ENCODE measurements around the gene SFT2D1.
"Not testable (repeated sequence)": the region's sequence is repeated elsewhere in the genome, so short reads cannot be mapped to it uniquely, and the experiment has no call there.

Gene SFT2D1

DNA sequence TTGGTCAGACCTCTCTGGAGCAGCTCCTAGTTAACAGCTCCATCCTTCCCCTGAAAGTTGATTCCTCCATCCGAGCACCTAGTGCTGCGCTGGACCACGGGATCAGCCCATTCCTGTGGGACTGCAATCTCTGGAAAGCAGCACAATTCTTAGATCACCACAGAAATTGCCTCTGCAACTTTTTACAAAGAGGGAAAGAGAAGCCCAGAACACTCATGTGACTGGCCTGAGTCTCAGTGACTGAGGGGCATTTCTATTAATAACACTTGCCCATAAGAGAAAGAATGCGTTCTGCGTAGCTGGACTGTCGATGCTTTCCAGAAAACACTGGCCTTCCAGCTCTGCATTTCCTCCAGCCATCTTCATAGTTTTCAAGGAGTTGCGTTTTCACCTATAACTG, 22.1 kb upstream of the SFT2D1 start:
- no peak for DNase-seq (ENCODE audit: low read depth in 2 of 2)

DNA sequence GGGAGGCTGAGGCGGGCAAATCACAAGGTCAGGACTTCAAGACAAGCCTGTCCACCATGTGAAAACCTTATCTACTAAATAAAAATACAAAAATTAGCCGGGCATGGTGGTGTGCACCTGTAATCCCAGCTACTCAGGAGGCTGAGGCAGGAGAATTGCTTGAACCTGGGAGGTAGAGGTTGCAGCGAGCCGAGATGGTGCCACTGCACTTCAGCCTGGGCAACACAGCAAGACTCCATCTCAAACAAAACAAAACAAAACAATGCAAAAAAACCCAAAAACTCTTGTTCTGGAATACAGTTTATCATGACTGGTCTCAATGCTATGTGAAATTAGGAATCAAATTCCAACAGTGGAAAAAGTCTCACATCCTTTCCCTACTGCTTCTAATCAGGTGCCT, 20.1 kb upstream of the SFT2D1 start:
- not testable (repeated sequence) for DNase-seq (ENCODE audit: low read depth in 2 of 2)

DNA sequence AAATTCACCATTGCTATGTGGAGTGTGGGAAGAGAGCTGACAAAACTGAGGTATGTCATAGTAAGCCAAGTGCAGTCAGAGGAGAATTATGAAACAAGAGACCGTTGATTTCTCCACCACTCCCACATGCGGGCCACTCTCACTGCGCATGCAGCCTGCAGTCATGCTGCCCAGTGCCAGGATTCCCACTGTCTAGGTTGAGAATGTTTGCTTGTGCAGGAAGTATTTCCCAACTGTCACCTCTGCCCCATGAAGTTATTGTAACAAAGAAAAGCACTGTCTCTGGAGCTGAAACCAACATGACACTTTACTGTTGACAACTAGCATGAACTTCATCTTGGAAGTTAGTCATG, 18.7 kb upstream of the SFT2D1 start:
- DNase-seq (ENCODE audit: low read depth in 2 of 2): no peak

DNA sequence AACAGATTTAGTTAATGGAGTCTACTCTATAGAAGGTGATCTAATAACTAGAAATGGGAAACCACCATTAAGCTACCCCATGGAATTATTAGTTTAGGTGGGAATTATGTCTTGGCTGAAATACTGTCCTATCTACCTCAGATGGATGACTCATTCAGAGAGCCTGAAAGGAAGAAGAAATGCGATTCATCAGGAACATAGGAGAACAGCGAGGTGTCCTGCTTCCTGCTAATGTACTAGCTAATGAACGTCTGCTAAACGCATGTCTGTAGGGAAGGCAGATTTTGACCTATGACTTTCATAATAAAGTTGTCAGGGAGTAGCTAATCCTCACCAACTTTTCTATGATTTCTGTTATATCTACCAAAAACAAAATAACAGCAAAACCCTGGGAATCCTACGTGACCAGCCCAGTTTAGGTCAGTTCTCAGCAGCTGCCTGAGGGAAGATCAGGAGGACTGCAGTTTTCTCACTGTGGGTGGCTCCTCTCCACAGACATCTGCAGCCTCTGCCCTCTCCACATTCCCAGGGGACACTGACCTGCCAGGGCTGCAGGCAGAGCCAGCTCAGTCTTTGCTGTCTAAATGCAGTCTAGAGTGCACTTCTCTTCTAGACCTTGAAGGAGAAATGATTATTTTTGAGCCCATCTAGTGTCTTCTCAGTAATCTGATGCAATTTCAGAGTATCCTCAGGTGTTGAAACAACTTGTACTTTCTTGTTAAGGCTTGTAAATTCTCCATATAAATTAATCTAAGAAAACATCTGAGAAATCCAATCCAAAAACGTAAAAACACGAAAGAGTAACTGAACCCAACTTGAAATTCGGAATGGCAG, 18.1 kb upstream of the SFT2D1 start:
- no peak for DNase-seq (ENCODE audit: low read depth in 2 of 2)

DNA sequence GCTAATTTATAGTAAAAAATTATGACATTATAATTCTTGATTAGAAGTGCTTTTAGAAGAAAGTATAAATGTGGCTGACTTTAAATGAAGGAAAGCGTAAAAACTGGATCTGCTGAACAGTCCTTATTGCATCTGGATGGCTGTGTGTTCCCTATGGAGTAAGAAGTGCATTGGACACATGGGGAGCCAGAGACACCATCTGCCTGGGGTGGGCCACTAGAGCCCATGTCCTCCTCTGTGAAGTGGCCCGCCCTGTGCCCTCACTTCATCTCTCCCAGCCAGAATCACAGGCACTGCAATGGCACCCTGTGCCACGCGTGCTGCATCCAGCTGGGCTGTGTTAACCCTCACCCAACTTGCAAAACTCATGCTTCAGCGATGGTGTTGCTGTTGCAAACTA, 13.2 kb upstream of the SFT2D1 start:
- DNase-seq (ENCODE audit: low read depth in 2 of 2): no peak

DNA sequence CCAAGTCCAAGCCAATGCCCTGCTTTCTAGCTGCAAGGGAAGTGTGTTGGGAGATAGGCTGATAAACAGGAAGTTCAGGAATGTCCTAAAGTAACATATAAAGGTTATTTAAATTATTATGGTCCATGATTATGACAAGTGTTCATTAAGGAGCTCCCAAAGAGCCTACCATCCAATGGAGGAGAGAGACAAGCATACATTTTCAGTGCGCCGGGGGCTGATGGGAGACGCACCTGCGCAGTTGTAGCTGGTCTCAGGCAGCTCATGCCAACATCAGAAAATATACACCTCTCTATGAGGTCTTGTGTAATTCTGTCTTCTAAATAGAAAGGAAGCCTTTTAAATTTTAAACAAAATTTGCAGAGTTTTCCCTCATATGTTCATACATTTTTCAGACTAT, 12.6 kb upstream of the SFT2D1 start:
- DNase-seq (ENCODE audit: low read depth in 2 of 2): no peak

DNA sequence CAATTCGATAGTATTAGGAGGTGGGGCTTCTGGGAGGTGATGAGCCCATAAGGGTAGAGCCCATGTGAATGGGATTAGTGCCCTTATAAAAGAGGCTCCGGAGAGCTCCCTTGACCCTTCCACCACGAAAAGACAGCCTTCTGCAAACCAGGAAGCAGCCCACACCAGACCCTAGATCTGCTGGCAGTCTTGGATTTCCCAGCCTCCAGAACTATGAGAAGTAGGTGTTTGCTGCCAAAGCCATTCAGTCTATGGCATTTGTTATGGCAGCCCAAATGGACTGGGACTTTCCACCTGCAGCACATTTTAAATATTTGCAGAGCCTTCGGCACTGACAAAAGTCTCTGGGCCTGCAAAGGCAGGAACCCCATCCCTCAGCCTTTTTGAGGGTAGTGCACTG, 11.8 kb upstream of the SFT2D1 start:
- DNase-seq (ENCODE audit: low read depth in 2 of 2): no peak

DNA sequence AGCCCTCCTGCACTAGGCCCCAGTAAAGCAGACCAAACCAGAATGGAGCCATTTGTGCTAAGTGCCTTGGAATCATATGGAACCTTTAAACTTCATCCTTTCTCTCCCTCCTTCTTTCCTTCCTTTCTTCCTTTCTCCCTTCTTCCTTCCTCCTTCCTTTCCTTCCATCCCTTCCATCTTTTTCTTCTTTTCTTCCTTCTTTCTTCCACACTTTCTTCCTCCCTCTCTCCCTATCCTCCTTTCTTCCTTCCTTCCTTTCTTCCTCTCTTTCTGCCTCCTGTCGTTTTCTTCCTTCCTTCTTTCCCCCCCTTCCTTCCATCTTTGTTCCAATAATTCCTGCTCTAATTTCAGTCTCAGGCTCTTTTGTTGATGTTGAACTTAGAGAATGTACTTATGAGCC, 11.2 kb upstream of the SFT2D1 start:
- no peak for DNase-seq (ENCODE audit: low read depth in 2 of 2)

DNA sequence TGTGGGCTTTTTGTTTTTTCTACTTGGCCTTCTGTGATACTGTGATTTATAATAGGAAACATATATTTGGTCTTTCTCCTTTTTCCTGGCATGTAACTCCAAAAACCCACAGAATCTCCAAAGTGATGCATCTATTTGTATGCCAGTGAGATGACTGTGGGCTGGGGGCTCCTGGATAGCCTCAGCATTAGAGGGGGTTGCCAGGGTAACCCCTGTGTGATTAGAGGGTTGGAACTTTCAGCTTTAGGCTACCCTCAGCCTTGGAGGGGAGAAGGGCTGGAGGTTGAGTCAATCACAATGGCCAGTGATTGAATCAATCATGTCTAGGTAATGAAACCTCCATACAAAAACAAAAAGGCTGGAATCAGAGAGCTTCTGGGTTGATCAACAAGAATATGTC, 10.6 kb upstream of the SFT2D1 start:
- no peak for DNase-seq (ENCODE audit: low read depth in 2 of 2)

DNA sequence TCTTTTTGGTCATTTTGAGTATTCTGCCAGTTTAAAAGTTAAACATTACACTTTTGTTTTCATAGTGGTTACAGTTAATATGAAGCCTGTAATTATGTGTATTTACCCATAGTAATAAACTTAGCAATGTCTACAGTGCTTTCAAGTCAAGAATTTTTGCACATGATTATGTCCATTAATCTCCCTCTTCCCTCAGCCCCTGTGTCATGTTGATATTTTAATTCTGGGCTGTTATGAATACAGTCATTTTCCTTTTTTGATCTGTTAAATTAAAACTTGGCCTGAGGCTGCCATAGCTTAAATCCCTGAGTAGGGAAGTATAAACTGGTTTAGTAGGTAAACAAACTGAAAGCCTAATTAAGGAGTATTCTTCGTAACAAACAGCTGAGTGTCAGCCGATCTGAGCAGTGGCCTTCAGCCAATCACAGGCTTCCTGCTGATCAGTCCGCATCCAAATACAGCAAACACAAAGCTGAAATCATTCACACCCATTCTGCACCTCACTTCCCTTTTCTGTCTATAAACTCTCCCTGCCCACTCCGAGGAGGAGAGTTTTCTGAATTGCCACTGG, 9.5 kb upstream of the SFT2D1 start:
- no peak for DNase-seq (ENCODE audit: low read depth in 2 of 2)

DNA sequence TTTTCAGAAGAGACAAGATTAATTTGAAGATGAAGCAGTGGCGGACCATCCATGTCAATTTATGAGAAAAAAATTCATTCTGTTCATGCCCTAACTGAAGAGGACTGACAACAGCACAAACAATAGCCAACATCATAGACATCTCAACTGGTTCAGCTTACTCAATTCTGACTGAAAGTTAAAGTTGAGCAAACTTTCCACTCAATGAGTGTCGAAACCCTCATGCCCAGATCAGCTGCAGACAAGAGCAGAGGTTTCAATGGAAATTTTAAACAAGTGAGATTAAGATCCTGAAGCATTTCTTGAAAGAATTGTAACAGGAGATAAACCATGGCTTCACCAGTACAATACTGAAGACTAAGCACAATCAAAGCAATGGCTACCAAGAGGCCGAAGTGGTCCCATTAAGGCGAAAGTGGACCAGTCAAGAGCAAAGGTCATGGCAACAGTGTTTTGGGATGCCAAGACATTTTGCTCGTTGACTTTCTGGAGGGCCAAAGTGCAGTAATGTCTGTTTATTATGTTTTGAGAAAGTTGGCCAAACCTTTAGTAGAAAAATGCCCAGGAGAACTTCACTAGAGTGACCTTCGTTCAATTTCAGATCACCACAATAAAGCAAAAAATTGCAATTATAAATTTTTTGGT, 6.1 kb upstream of the SFT2D1 start:
- DNase-seq (ENCODE audit: low read depth in 2 of 2): no peak

DNA sequence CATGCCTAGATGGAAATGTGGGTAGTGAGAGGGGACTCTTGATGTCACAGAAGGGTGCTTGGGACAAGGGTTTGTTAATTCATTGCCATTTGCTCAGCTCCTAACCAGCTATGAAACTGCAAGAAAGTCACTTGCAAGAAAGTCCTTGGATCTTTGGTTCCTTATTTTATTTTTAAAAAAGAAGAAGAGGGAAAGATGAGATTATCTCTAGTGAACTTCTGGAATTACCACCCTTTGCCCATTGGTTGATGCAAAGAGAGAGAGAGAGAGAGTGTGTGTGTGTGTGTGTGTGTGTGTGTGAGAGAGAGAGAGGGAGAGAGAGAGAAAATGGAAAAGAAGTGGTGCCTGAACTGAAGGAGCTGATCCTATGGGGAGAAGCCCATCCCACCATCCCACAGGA, 4.6 kb upstream of the SFT2D1 start:
- DNase-seq (ENCODE audit: low read depth in 2 of 2): no peak

DNA sequence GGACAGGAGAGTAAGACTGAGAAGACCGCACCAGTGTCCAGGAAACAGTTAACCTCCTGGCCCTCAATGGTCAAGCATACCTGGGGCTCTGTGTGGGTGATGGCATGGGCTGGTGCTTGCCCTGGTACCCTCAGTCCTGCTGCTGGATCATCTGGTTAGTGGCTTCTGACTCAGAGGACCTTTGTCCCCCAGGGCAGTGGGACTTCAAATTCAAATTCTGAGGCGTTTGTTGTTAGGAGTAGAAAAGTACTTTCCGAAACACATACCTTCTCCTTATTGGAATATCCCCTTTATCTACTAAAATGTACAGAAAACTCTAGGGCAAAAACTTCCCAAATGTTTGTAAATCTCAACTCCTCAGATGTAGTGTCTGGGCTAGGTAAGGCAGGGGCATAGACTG, 4.1 kb upstream of the SFT2D1 start:
- no peak for DNase-seq (ENCODE audit: low read depth in 2 of 2)

DNA sequence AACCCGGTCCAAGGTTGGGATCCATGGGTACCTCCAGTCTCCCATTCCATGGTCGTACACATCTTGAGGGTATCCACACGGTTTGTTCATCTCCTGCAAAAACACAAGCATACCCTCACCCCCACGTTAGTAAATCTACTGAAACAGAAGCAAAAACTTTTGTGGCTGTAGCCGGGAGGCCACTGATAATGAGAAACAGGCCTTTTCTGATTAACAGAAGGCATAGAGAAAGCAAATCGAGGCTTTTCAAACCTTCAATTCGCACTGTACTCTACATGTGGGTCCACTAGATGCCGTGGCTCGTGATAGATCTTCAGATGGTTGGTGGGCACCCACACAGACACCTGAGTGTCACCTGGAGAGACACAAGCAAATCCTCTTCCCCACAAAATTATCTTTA, 3.3 kb upstream of the SFT2D1 start:
- not testable (repeated sequence) for DNase-seq (ENCODE audit: low read depth in 2 of 2)

DNA sequence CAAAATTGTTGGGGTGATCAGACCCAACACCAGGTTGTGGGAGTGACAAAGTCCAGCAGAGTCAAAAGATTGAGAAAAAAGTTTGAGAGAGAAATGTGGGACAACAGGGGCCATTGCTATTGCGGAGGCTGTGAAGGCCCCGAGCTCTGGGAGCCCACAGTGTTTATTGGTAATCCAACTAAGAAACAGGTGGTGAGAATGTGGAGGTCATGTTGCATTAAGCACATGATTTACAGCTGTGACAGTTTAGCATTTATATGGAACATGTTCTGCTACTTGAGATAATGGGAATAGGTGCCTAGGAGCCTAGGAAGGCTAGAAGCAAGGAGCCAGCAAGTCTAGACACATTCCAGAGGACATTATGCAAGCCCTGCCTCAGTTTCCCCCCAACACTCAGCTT, 2.6 kb upstream of the SFT2D1 start:
- not testable (repeated sequence) for DNase-seq (ENCODE audit: low read depth in 2 of 2)

DNA sequence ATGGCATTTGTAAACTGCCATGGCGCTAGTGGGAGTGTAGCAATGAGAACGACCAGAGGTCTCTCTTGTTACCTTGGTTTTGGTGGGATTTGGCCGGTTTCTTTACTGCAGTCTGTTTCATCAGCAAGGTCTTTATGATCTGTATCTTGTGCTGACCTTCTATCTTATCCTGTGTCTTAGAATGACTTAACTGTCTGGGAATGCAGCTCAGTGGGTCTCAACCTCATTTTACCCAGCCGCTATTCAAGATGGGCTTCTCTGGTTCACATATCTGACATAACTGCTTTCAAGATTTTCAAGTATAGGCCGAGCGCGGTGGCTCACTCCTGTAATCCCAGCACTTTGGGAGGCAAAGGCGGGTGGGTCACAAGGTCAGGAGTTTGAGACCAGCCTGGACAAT, 1.9 kb upstream of the SFT2D1 start:
- DNase-seq (ENCODE audit: low read depth in 2 of 2): no peak

DNA sequence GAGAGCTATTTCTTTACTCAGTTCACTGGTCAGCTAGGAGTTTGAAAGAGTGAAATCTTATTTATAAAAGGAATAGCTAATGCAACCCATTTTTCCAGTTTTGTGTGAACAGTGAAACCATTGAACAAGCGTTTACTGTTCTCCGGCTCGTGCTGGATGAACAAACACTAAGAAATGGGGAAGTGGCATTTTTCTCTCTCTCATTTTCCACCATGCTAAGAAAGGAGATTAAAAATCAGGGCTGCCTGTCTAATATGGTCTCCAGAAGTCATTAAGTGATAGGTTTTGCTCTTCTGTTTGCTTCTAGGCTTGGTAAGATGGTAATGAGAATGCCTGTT, 774 bp upstream of the SFT2D1 start:
- DNase-seq (ENCODE audit: low read depth in 2 of 2): no peak

DNA sequence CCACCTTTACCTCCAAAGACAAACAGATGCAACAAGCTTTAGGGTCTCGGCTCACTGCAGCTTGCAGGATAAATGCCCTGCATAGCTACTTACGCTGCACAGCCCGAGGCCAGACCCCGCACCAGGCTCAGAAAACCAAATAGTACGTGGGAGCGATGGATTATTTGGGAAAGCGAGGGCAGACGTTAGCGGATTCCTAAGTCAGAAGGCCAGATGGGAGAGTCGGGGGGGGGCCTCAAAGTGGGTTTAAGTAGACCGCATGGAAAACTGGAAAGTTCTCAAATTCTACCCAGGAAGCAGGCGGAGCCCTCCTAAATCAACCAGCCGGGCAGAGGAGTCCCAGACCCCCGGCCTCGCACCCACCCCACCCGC, 382 bp downstream of the SFT2D1 start:
- DNase-seq (ENCODE audit: low read depth in 2 of 2): no peak

DNA sequence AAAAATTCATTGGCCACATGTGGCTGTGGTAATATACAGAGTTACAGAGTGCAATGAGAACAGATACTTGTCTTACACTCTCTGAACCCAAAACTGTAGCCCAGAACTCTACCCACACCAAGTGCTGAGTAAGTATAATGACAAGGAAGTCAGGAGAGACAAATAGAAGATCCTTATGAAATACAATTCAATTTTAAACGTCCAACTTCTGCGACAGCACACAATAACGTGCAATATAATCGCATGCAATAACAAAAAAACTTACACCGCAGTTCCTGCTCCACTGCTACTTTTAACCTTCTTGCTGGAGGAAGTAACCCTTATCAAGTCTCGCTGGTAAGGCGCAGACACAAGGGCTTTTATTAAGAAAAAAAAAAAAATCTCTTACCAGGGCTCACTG, 881 bp downstream of the SFT2D1 start:
- DNase-seq (ENCODE audit: low read depth in 2 of 2): no peak

DNA sequence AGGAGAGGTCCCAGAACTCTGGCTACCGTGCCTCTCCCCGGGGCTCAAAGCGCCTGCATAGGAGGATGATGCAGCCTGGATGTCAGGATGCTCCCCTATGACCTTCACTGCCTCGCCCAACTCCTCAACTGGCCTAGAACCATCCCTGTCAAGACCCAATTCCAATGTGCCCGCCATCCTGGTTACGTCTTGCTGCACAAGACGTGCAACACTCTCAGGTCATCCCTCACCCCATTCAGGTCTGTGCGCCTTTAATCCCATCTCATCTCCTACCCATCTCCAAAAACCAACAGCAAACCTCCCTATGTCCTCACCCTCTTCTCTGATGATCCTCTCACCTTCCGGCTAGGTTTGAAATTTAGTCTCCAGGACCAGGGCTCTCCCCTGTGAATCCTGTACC, 3.5 kb downstream of the SFT2D1 start:
- DNase-seq (ENCODE audit: low read depth in 2 of 2): no peak

DNA sequence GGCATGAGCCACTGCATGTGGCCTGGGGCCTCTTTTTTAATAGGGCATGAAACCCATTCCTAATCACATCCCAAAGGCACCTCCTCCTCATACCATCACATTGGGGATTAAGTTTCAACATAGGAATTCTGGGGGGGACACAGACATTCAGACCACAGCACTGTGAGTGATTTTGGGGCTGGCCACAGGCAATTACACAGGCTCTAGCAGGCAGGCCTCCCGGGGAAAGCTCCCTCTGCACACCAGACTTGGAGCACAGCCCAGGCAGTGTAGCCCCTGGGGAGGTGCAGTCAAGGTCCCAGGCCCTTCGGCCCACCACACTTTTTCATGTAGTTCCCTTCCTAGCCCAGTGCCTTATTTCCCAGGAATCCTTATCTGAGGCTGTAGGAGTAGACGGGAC, 5.5 kb downstream of the SFT2D1 start:
- DNase-seq (ENCODE audit: low read depth in 2 of 2): no peak

DNA sequence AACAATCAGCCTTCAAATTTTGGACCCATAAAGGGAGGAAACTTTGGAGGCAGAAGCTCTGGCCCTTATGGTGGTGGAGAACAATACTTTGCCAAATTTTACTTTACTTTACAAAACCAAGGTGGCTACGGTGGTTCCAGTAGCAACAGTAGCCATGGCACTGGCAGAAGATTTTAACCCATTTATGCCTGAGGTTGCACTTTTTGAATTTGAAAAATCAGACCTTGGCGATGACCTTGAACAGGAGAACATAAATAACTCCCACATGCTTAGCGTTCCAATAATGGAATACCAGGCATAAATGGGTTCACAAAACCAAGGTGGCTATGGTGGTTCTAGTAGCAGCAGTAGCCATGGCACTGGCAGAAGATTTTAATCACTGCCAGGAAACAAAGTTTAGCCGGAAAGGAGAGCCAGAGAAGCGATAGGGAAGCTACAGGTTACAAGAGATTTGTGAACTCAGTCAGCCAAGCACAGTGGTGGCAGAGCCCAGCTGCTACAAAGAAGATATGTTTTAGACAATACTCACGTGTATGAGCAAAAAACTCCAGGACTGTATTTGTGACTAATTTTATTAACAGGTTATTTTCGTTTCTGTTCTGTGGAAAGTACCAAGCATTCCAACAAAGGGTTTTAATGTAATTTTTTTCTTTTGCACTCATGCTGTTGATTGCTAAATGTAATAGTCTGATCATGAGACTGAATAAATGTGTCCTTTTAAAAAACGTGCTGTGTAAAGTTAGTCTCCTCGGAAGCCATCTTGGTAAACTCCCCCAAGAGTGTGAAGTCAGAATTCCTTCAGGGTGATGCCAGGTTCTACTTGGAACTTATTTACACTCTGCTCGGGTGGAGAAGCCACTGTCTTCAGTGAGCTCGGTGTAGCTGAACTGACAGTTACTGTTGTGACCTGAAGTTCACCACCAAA, 6.7 kb downstream of the SFT2D1 start:
- DNase-seq (ENCODE audit: low read depth in 2 of 2): no peak

DNA sequence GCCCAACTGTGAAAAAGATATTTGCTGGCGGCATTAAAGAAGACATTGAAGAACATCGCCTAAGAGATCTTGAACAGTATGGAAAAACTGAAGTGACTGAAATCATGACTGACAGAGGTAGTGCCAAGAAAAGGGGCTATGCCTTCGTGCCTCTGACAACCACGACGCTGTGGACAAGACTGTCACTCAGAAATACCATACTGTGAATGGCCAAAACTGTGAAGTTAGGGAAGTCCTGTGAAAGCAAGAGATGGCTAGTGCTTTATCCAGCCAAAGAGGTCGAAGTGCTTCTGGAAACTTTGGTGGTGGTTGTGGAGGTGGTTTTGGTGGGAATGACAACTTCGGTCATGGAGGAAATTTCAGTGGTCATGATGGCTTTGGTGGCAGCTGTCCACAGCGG, 7.5 kb downstream of the SFT2D1 start:
- DNase-seq (ENCODE audit: low read depth in 2 of 2): no peak

All from stimulated activated CD8-positive, alpha-beta memory T cell treated with anti-CD3 and anti-CD28 coated beads, Interleukin-7, amount 100 ng/mL, for 1 hour (primary cell).